ENCODE results near the gene CDK5RAP2.
"Not testable (repeated sequence)": the region's sequence is repeated elsewhere in the genome, so short reads cannot be mapped to it uniquely, and the experiment has no call there.

Gene CDK5RAP2

GRCh38 chr9:120532475-120532874 lies 47.5 kb downstream of the CDK5RAP2 start:
- Histone ChIP-seq H3K27ac (no peak overlapping the region), H3K36me3 (peaks cover 86 to 99% (median 96%) of the 10 kb centered on the region in 11 experiments), H3K9ac (no peak overlapping the region), H3K9me3 (replicated peaks in 1 of 11) (no peaks in the 10 kb centered on the region), H4K20me1 (peaks cover 0 to 6% (median 0%) of the 10 kb centered on the region in 11 experiments; a peak in 1 of 22 replicates), H3K27me3 (no peaks in the 10 kb centered on the region), H3K4me1 (peaks cover 0 to 11% (median 0%) of the 10 kb centered on the region in 10 experiments; a peak in 3 of 20 replicates), H3K4me2 (0 out of 22 replicates have a peak overlapping the region, but pooled peaks of 1 of the 11 experiments have one; percentile 9), H3K4me3 (no peak overlapping the region)
- TF ChIP-seq Cebpa-rat (IDR thresholded peaks at IDR 0.05), result no peak

GRCh38 chr9:120531683-120532300 lies 48.2 kb downstream of the CDK5RAP2 start:
- peaks cover 86 to 99% (median 96%) of the 10 kb centered on the region in 11 experiments for H3K36me3 ChIP-seq
- no peaks in the 10 kb centered on the region for H3K27me3 ChIP-seq
- no peak overlapping the region for H3K4me3 ChIP-seq
- no peak overlapping the region for H3K27ac ChIP-seq
- H3K9me3 ChIP-seq (replicated peaks in 1 of 11), result no peaks in the 10 kb centered on the region
- peaks cover 0 to 11% (median 0%) of the 10 kb centered on the region in 10 experiments; a peak in 3 of 20 replicates for H3K4me1 ChIP-seq
- H3K9ac ChIP-seq, result no peak overlapping the region
- no peak for TF ChIP-seq Cebpa-rat (IDR thresholded peaks at IDR 0.05)
- no peak overlapping the region for H3K4me2 ChIP-seq
- H4K20me1 ChIP-seq, result peaks cover 0 to 6% (median 0%) of the 10 kb centered on the region in 11 experiments; a peak in 1 of 22 replicates

DNA sequence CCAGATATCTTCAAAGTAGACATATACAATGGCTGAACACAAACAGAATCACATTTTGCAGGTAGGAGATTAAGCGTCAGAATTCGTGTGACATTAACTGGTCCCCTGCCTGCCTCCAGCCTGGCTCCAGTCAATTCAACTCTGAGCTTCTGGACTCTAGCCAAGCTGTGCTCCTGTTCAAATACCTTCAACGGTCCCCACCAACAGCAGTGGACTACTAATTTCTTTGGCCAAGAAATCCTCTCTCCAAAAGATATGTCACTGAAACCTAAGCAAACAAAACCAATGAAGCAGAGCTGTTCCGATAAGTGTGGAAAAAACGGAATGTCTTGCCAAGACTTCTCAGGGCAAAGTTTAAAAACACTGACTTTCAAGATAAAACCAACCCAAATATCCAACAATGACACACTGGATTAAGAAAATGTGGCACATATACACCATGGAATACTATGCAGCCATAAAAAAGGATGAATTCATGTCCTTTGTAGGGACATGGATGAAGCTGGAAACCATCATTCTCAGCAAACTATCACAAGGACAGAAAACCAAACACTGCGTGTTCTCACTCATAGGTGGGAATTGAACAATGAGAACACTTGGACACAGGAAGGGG lies 49.6 kb downstream of the CDK5RAP2 start:
- H4K20me1 ChIP-seq; H3K4me3 ChIP-seq; H3K4me2 ChIP-seq; H3K9me3 ChIP-seq (replicated peaks in 1 of 11); H3K27ac ChIP-seq; H3K9ac ChIP-seq; H3K27me3 ChIP-seq: not testable (repeated sequence)
- Histone ChIP-seq H3K4me1 (peaks cover 0 to 11% (median 0%) of the 10 kb centered on the region in 10 experiments; a peak in 3 of 20 replicates), H3K36me3 (peaks cover 88 to 99% (median 96%) of the 10 kb centered on the region in 11 experiments)

DNA sequence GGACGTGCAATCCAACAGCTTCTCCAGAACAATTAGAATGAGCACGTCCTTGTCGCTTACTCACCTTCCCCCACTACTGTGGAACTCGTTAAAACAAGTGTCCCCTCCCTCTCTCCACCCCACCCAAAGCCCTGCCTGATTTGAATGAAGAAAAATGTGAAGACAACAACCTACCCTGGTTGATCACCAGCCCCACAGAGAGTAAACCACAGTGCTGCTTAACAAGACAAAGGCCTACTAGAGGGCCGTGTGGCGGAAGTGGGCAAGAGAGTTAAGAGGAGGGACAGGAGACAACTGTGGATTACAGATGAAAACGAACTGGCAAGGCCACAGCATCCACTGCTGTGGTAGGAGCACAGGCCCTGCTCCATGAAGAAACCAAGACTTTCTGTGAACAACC lies 51.1 kb downstream of the CDK5RAP2 start:
- H3K36me3 ChIP-seq, result peaks cover 88 to 99% (median 96%) of the 10 kb centered on the region in 11 experiments
- H3K9ac ChIP-seq, result no peak overlapping the region

GRCh38 chr9:120528327-120528726 lies 51.6 kb downstream of the CDK5RAP2 start:
- Histone ChIP-seq H3K27ac (no peak overlapping the region), H3K4me3 (no peak overlapping the region), H3K4me2 (no peak overlapping the region), H3K36me3 (peaks cover 89 to 99% (median 96%) of the 10 kb centered on the region in 11 experiments), H3K9me3 (replicated peaks in 1 of 11) (no peaks in the 10 kb centered on the region), H3K9ac (no peak overlapping the region), H4K20me1 (peaks cover 0 to 6% (median 0%) of the 10 kb centered on the region in 11 experiments; a peak in 1 of 22 replicates), H3K27me3 (no peaks in the 10 kb centered on the region), H3K4me1 (peaks cover 0 to 11% (median 0%) of the 10 kb centered on the region in 10 experiments; a peak in 3 of 20 replicates)
- TF ChIP-seq Cebpa-rat (IDR thresholded peaks at IDR 0.05), result no peak

More for the DNA sequence above, 51.1 kb downstream of the CDK5RAP2 start:
- Histone ChIP-seq H3K9me3 (replicated peaks in 1 of 11) (no peaks in the 10 kb centered on the region), H3K4me3 (no peak overlapping the region), H4K20me1 (peaks cover 0 to 6% (median 0%) of the 10 kb centered on the region in 11 experiments; a peak in 1 of 22 replicates), H3K27ac (no peak overlapping the region), H3K27me3 (no peaks in the 10 kb centered on the region), H3K4me2 (no peak overlapping the region), H3K4me1 (peaks cover 0 to 11% (median 0%) of the 10 kb centered on the region in 10 experiments; a peak in 3 of 20 replicates)
- no peak for TF ChIP-seq Cebpa-rat (IDR thresholded peaks at IDR 0.05)

- Histone ChIP-seq H4K20me1 (no peaks in the 10 kb centered on the region; a peak in 1 of 22 replicates), H3K27ac (no peak overlapping the region), H3K4me3 (no peak overlapping the region), H3K9me3 (replicated peaks in 1 of 11) (no peaks in the 10 kb centered on the region), H3K27me3 (no peaks in the 10 kb centered on the region), H3K4me1 (no peaks in the 10 kb centered on the region), H3K4me2 (no peak overlapping the region), H3K36me3 (peaks cover 82 to 99% (median 94%) of the 10 kb centered on the region in 11 experiments), H3K9ac (no peak overlapping the region)
- TF ChIP-seq Cebpa-rat (IDR thresholded peaks at IDR 0.05), result no peak
These were observed 53.4 kb downstream of the CDK5RAP2 start for GRCh38 chr9:120526534-120526933.

- Histone ChIP-seq H3K27me3 (no peaks in the 10 kb centered on the region), H3K9ac (no peak overlapping the region), H3K4me2 (no peak overlapping the region), H3K27ac (no peak overlapping the region), H3K4me3 (no peak overlapping the region), H4K20me1 (no peaks in the 10 kb centered on the region; a peak in 1 of 22 replicates), H3K9me3 (replicated peaks in 1 of 11) (no peaks in the 10 kb centered on the region), H3K4me1 (no peaks in the 10 kb centered on the region), H3K36me3 (peaks cover 76 to 97% (median 93%) of the 10 kb centered on the region in 11 experiments)
- no peak for TF ChIP-seq Cebpa-rat (IDR thresholded peaks at IDR 0.05)
These were observed 55.1 kb downstream of the CDK5RAP2 start for GRCh38 chr9:120524863-120525262.

DNA sequence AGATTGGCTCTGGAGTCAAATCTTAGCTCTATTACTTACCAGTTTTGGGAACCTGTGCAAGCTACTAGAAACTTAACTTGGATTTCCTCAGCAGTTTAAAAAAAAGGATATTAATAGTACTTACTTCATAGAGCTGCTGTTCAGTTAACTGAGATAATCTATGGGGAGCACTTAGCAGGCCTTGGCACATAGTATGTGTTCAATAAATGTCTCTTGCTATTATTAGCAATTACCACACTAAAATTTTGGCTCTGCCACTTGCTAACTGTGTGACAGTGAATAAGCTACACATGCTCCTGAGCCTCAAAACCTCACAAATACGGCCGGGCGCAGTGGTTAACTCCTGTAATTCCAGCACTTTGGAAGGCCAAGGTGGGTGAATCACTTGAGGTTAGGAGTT lies 55.9 kb downstream of the CDK5RAP2 start:
- Histone ChIP-seq H3K27ac (no peak overlapping the region), H3K9me3 (replicated peaks in 1 of 11) (no peaks in the 10 kb centered on the region), H3K27me3 (no peaks in the 10 kb centered on the region), H3K36me3 (peaks cover 68 to 96% (median 93%) of the 10 kb centered on the region in 11 experiments), H4K20me1 (no peaks in the 10 kb centered on the region; a peak in 1 of 22 replicates), H3K4me3 (no peak overlapping the region), H3K9ac (no peak overlapping the region), H3K4me1 (no peaks in the 10 kb centered on the region), H3K4me2 (no peak overlapping the region)
- no peak for TF ChIP-seq Cebpa-rat (IDR thresholded peaks at IDR 0.05)

GRCh38 chr9:120522558-120522957 lies 57.4 kb downstream of the CDK5RAP2 start:
- no peaks in the 10 kb centered on the region for H3K4me1 ChIP-seq
- no peaks in the 10 kb centered on the region for H3K27me3 ChIP-seq
- no peak overlapping the region for H3K9ac ChIP-seq
- no peak overlapping the region for H3K4me3 ChIP-seq
- no peak overlapping the region for H3K27ac ChIP-seq
- H3K4me2 ChIP-seq, result no peak overlapping the region
- H3K9me3 ChIP-seq (replicated peaks in 1 of 11), result no peaks in the 10 kb centered on the region
- peaks cover 66 to 96% (median 93%) of the 10 kb centered on the region in 11 experiments for H3K36me3 ChIP-seq
- TF ChIP-seq Cebpa-rat (IDR thresholded peaks at IDR 0.05), result no peak
- no peaks in the 10 kb centered on the region; a peak in 1 of 22 replicates for H4K20me1 ChIP-seq
